K562 (cell line): ENCODE data around the gene DIS3L. TPM values are rescaled to one million over a fixed set of nuclear protein-coding genes. Genes with fewer than 3 reads are reported as not detected.

Source experiments
- ATAC-seq: fragments of 200-7000 bp; cut with Tn5 transposase; 3 replicates; pipeline ENCODE4 v1.9.1; 2020; ENCODE audit warnings: moderate library complexity
- BruUV-seq: library from RNA; stranded (reverse); fragments of 400-500 nt; replicated peaks from 2 replicates; lab custom pipeline; 2021; lab: Mats Ljungman, UMichigan
- CTCF ChIA-PET: fragments of 300-600 bp; formaldehyde crosslinking; extraction: SDS; loops from one replicate; lab custom pipeline; 2021; ENCODE audit warnings: low intra/inter-chr PET ratio; lab: Yijun Ruan, JAX
- POLR2A ChIA-PET: fragments of 300-600, 350-650 bp; sonication (Branson Sonifier 250); formaldehyde crosslinking; extraction: SDS; loops from one replicate; lab custom pipeline; 2021; ENCODE audit warnings: antibody characterized with exemption, inconsistent platforms; lab: Yijun Ruan, JAX
- DNase-seq, 4 experiments: peaks; one replicate each; pipeline versions ENCODE4 v3.0.0 to v3.0.0-alpha.2; 2011 to 2018; ENCODE audit warnings: low spot score in 3 of 4, mixed read lengths in 3 of 4; ENCODE audit errors: extremely low read depth in 1 of 4
- FAIRE-seq: peaks from 2 replicates; lab custom pipeline; 2011; peaks lifted over from hg19 to GRCh38; lab: Jason Lieb, UNC
- H2AFZ ChIP-seq: 2 replicates; pipeline ENCODE4 v1.6.0; 2011; ENCODE audit warnings: low read depth, low read length, control low read depth, inconsistent platforms
- H3K27ac ChIP-seq: fragments of 200-600 bp; 3 replicates; pipeline ENCODE4 v1.8.0; 2011; ENCODE audit warnings: low read depth, mild to moderate bottlenecking, control low read depth, inconsistent platforms, low read length, moderate library complexity, mixed read lengths; ENCODE audit errors: extremely low read depth
- H3K27me3 ChIP-seq, 2 experiments: fragments of 300-600 bp in 1 of 2; 2 replicates in 1 of 2; 3 replicates in 1 of 2; pipeline versions ENCODE4 v1.6.0 to v1.8.0; 2011; ENCODE audit warnings: inconsistent platforms in 2 of 2, low read length in 2 of 2, mild to moderate bottlenecking in 1 of 2, mixed read lengths in 1 of 2, moderate library complexity in 1 of 2; ENCODE audit not compliant: control insufficient read depth in 2 of 2, insufficient read depth in 2 of 2
- H3K36me3 ChIP-seq: fragments of 300-600 bp; 3 replicates; pipeline ENCODE4 v1.8.0; 2011; ENCODE audit warnings: mild to moderate bottlenecking, low read length, inconsistent platforms; ENCODE audit not compliant: control insufficient read depth, insufficient read depth
- H3K4me1 ChIP-seq, 2 experiments: fragments of 200-600 bp in 1 of 2; replicated peaks in 1 of 2; 2 replicates in 1 of 2; 3 replicates in 1 of 2; pipeline versions ENCODE4 v1.5.1 to v1.8.0; 2011; ENCODE audit warnings: inconsistent platforms in 2 of 2, low read length in 2 of 2, mild to moderate bottlenecking in 1 of 2, mixed read lengths in 1 of 2, moderate library complexity in 1 of 2; ENCODE audit not compliant: control insufficient read depth in 2 of 2, insufficient read depth in 2 of 2
- H3K4me2 ChIP-seq: 2 replicates; pipeline ENCODE4 v1.6.1; 2011; ENCODE audit warnings: low read length, control low read depth, inconsistent platforms, mixed read lengths; ENCODE audit not compliant: insufficient read depth
- H3K4me3 ChIP-seq: fragments of 200-600 bp; sonication (generic), shearing (Covaris generic); 2 replicates; pipeline ENCODE4 v1.5.1; 2016; ENCODE audit warnings: control low read depth, inconsistent platforms
- H3K79me2 ChIP-seq: fragments of 200-600 bp; 3 replicates; pipeline ENCODE4 v1.8.0; 2011; ENCODE audit warnings: low read length, inconsistent platforms; ENCODE audit not compliant: control insufficient read depth, insufficient read depth
- H3K9ac ChIP-seq, 2 experiments: 2 replicates each; pipeline versions ENCODE4 v1.6.0 to v1.6.1; 2011; ENCODE audit warnings: low read depth in 2 of 2, low read length in 2 of 2, control low read depth in 1 of 2, inconsistent platforms in 1 of 2, mild to moderate bottlenecking in 1 of 2, mixed read lengths in 1 of 2; ENCODE audit not compliant: insufficient read depth in 1 of 2
- H3K9me1 ChIP-seq: one replicate; pipeline ENCODE4 v1.6.0; 2011; ENCODE audit warnings: inconsistent platforms, mild to moderate bottlenecking, low read length, moderate library complexity; ENCODE audit not compliant: control insufficient read depth, insufficient read depth
- H3K9me3 ChIP-seq: replicated peaks from 2 replicates; pipeline ENCODE4 v1.5.1; 2011; ENCODE audit warnings: low read depth, low read length, inconsistent platforms; ENCODE audit not compliant: control insufficient read depth, insufficient read depth
- H4K20me1 ChIP-seq: replicated peaks from 2 replicates; pipeline ENCODE4 v1.6.1; 2011; ENCODE audit warnings: low read length, inconsistent platforms, mixed read lengths; ENCODE audit not compliant: control insufficient read depth, insufficient read depth
- CBX5 ChIP-seq: IDR thresholded peaks from 2 replicates; pipeline ENCODE4 v1.6.1; 2014; ENCODE audit warnings: low read depth, borderline replicate concordance
- CREB5 ChIP-seq: fragments of 250-450 bp; sonication (Bioruptor Pico); IDR thresholded peaks from 2 replicates; pipeline ENCODE4 v1.5.0; 2020; ENCODE audit warnings: mild to moderate bottlenecking
- E2F1 ChIP-seq: sonication (generic); formaldehyde crosslinking; IDR thresholded peaks from 2 replicates; pipeline ENCODE4 v1.8.1; 2023; ENCODE audit warnings: mild to moderate bottlenecking, missing genetic modification reagents, moderate library complexity
- FOXJ2 ChIP-seq: fragments of 200-800 bp; sonication (Bioruptor generic); IDR thresholded peaks from 2 replicates; pipeline ENCODE4 v1.6.1; 2016; ENCODE audit warnings: missing genetic modification characterization, missing compliant biosample characterization
- HOMEZ ChIP-seq: fragments of 250-450 bp; sonication (Bioruptor Pico); IDR thresholded peaks from 2 replicates; pipeline ENCODE4 v1.4.0; 2020; ENCODE audit warnings: mild to moderate bottlenecking, moderate library complexity
- HSF4 ChIP-seq: fragments of 250-450 bp; sonication (Bioruptor Pico); IDR thresholded peaks from 2 replicates; pipeline ENCODE4 v2.1.2; 2022; ENCODE audit warnings: mild to moderate bottlenecking, moderate library complexity, borderline replicate concordance
- MITF ChIP-seq: IDR thresholded peaks from 2 replicates; pipeline ENCODE4 v1.6.1; 2014; ENCODE audit warnings: antibody characterized with exemption
- RFX7 ChIP-seq: fragments of 250-450 bp; sonication (Bioruptor Pico); IDR thresholded peaks from 2 replicates; pipeline ENCODE4 v1.5.1; 2021; ENCODE audit warnings: mild to moderate bottlenecking
- SPI1 ChIP-seq: IDR thresholded peaks from 2 replicates; pipeline ENCODE4 v1.6.1; 2011; ENCODE audit warnings: low read depth, low read length, control low read depth, borderline replicate concordance
- ZBED1 ChIP-seq: IDR thresholded peaks from 2 replicates; pipeline ENCODE4 v1.6.1; 2014
- ZBTB9 ChIP-seq: fragments of 450-650 bp; formaldehyde crosslinking; IDR thresholded peaks from 2 replicates; pipeline ENCODE4 v1.4.0; 2020; ENCODE audit warnings: mild to moderate bottlenecking, moderate library complexity
- ZNF239 ChIP-seq: fragments of 250-450 bp; sonication (Bioruptor Pico); IDR thresholded peaks from 2 replicates; pipeline ENCODE4 v1.4.0; 2020; ENCODE audit warnings: mild to moderate bottlenecking
- ZNF586 ChIP-seq: fragments of 450-650 bp; formaldehyde crosslinking; conservative IDR thresholded peaks from 2 replicates; pipeline ENCODE4 v1.4.0; 2020; ENCODE audit warnings: mild to moderate bottlenecking, moderate library complexity
- WGBS: fragments of 100-300 bp; shearing (Covaris generic); methylation state at CpG from one replicate; pipeline ENCODE4 v1.1.6; 2016; ENCODE audit warnings: low coverage, mixed read lengths; ENCODE audit not compliant: insufficient coverage; ENCODE audit errors: missing lambda C conversion rate; 5-methylcytosine and 5-hydroxymethylcytosine counted together
- in situ Hi-C: fragments of 300-500 bp; cut with MboI; formaldehyde crosslinking; loops from 4 replicates; pipeline ENCODE4 v1.15.0; 2018; ENCODE audit warnings: inconsistent platforms, mixed read lengths
- intact Hi-C: fragments of 100-400 bp; cut with micrococcal nuclease; formaldehyde crosslinking; loops from 2 replicates; pipeline ENCODE4 v1.14.2; 2022
- polyA plus RNA-seq, 8 experiments: library from polyadenylated mRNA; depleted of rRNA in 4 of 8; stranded (reverse) in 5 of 8; unstranded in 3 of 8; fragments of >200 nt; fragmentation: Nextera tagmentation in 2 of 8; fragmentation: Illumina TruSeq in 1 of 8; extraction: Ambion mirVana in 2 of 8; extraction: Trizol in 1 of 8; gene quantifications; 2 replicates each; pipeline versions ENCODE4 v1.2.1 to v1.2.3, GENCODE V29; 2011 to 2014; ENCODE audit warnings: inconsistent platforms in 1 of 8, missing spikeins in 1 of 8
- total RNA-seq, 7 experiments: library from RNA; depleted of rRNA in 6 of 7; stranded (reverse); fragments of >200 nt in 6 of 7; fragmentation: Illumina TruSeq in 2 of 7; extraction: Trizol in 2 of 7; gene quantifications; 2 replicates each; pipeline versions ENCODE4 v1.2.1 to v1.2.3, GENCODE V29; 2011 to 2021; ENCODE audit warnings: low replicate concordance in 1 of 7

Gene DIS3L
- total and polyA plus RNA-seq, 9 of the 15 experiments (the other 6 are each of a cell fraction or from before 2014, with no cell fraction given): 5.9 to 34.6 (median 16.9) TPM

- H2AFZ ChIP-seq: no peak overlapping the region
- intact Hi-C loops (no loop called here), in situ Hi-C loops (no loop called here)
- BruUV-seq: no TSS peak
- no peaks in the 10 kb centered on the region for H3K79me2 ChIP-seq
- H3K36me3 ChIP-seq: peaks cover 77% of the 10 kb centered on the region
- POLR2A ChIA-PET: interaction anchor here (0.5 kb wide), 1 partner anchor 8 kb away, joined by 3 read pairs; no protein-coding TSS in a partner anchor
- FAIRE-seq: no peak
- H3K4me3 ChIP-seq: no peak overlapping the region
- 95% methylated on average over 4 of the region's 4 CpGs for WGBS
- H3K9ac ChIP-seq: no peak overlapping the region
- no peaks in the 10 kb centered on the region for H3K9me3 ChIP-seq
- H3K4me1 ChIP-seq: peaks cover 0 to 15% of the 10 kb centered on the region in 2 experiments; a peak in 3 of 5 replicates
- TF ChIP-seq ZBED1 (no peak), MITF (no peak), ZNF239 (CRISPR knock-in tag) (no peak), HSF4 (CRISPR knock-in tag) (no peak), ZNF586 (CRISPR knock-in tag) (no peak), SPI1 (no peak), FOXJ2 (tag) (no peak), CBX5 (no peak), CREB5 (CRISPR knock-in tag) (no peak), E2F1 (no peak), RFX7 (CRISPR knock-in tag) (no peak), ZBTB9 (CRISPR knock-in tag) (no peak), HOMEZ (CRISPR knock-in tag) (no peak)
- H3K27ac ChIP-seq: no peak overlapping the region
- no peak for DNase-seq
- CTCF ChIA-PET: no interaction called here
- no peaks in the 10 kb centered on the region for H3K9me1 ChIP-seq
- no peaks in the 10 kb centered on the region for H4K20me1 ChIP-seq
- no peak for ATAC-seq
- no peak overlapping the region for H3K4me2 ChIP-seq
- H3K27me3 ChIP-seq: no peaks in the 10 kb centered on the region
Measured at GRCh38 chr15:66327736-66328135, 34.4 kb downstream of the DIS3L start.
